Neuron (in vitro differentiated cells): ENCODE measurements around the gene PRSS16.

Experiments
- H2AFZ ChIP-seq: one replicate; pipeline ENCODE4 v1.6.1; 2013; ENCODE audit warnings: low read depth, mild to moderate bottlenecking, inconsistent platforms, low read length, moderate library complexity
- H3K27me3 ChIP-seq: one replicate; pipeline ENCODE4 v1.6.1; 2013; ENCODE audit warnings: low read length; ENCODE audit not compliant: insufficient read depth
- H3K36me3 ChIP-seq: one replicate; pipeline ENCODE4 v1.6.1; 2013; ENCODE audit warnings: low read length; ENCODE audit not compliant: insufficient read depth
- H3K4me1 ChIP-seq: one replicate; pipeline ENCODE4 v1.6.1; 2013; ENCODE audit warnings: low read length; ENCODE audit not compliant: insufficient read depth
- H3K4me3 ChIP-seq: 2 replicates; pipeline ENCODE4 v1.5.1; 2013; ENCODE audit warnings: mild to moderate bottlenecking, low read length, moderate library complexity
- H3K9me3 ChIP-seq: one replicate; pipeline ENCODE4 v1.6.1; 2013; ENCODE audit warnings: low read length

The PRSS16 gene

GRCh38 chr6:27281105-27281539 is 33.6 kb downstream of the PRSS16 start:
- no peaks in the 10 kb centered on the region for H3K4me1 ChIP-seq
- peaks cover 6% of the 10 kb centered on the region for H3K27me3 ChIP-seq
- peaks cover under 1% of the 10 kb centered on the region for H3K9me3 ChIP-seq
- H3K4me3 ChIP-seq = peak overlapping the region; percentile 60
- H2AFZ ChIP-seq = no peak overlapping the region
- no peaks in the 10 kb centered on the region for H3K36me3 ChIP-seq

- Histone ChIP-seq H3K36me3 (no peaks in the 10 kb centered on the region), H3K9me3 (peaks cover 2% of the 10 kb centered on the region), H2AFZ (no peak overlapping the region), H3K4me1 (no peaks in the 10 kb centered on the region), H3K4me3 (peak overlapping the region; percentile 60), H3K27me3 (peaks cover 7% of the 10 kb centered on the region)
These were observed 34.1 kb downstream of the PRSS16 start for GRCh38 chr6:27281569-27281968.

GRCh38 chr6:27283279-27283678 is 35.8 kb downstream of the PRSS16 start:
- Histone ChIP-seq H3K36me3 (no peaks in the 10 kb centered on the region), H2AFZ (no peak overlapping the region), H3K4me3 (no peak overlapping the region), H3K4me1 (no peaks in the 10 kb centered on the region), H3K27me3 (peaks cover 18% of the 10 kb centered on the region), H3K9me3 (peaks cover 2% of the 10 kb centered on the region)

DNA sequence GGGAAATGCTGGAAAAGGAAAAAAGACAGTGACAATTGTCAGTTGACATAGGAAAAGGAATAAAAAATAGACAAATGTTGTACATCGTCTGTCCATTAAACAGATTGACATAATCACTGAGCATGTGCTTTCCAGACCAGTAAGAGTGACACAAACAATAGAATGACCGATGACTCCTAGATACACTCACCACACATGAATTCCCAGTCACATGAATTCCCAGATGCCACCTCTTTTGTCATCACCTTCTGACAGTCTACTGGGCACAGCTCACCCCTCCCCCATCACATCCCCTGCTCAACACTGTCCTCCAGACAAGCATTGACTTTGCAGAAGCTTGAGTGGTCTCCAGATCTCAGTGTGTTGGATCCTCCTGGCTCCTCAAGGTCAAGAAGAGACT is 38.6 kb downstream of the PRSS16 start:
- Histone ChIP-seq H3K4me1 (no peaks in the 10 kb centered on the region), H3K9me3 (peaks cover 2% of the 10 kb centered on the region), H3K4me3 (no peak overlapping the region), H3K36me3 (no peaks in the 10 kb centered on the region), H2AFZ (no peak overlapping the region), H3K27me3 (peaks cover 47% of the 10 kb centered on the region)

DNA sequence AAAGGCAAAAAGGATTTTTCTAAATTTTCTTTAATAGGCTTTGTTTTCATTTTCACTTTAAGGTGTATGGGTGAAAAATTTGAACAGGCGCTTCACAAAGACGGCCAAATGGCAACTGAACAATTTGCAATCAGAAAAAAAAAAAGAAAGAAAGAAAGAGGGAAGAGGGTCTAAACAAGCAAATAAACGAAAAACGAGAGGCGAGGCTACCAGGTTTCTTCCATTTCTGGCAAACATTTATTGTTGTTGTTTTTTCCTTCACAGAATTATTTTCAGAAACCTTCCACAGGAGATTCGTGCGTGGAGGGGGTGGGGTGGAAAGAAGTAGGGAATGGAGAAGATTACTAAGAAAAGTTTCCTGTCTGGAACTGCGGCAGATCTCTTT is 40.2 kb downstream of the PRSS16 start:
- Histone ChIP-seq H3K9me3 (peaks cover 5% of the 10 kb centered on the region), H3K4me1 (no peaks in the 10 kb centered on the region), H3K4me3 (no peak overlapping the region), H3K27me3 (peaks cover 56% of the 10 kb centered on the region), H3K36me3 (no peaks in the 10 kb centered on the region), H2AFZ (no peak overlapping the region)

GRCh38 chr6:27288136-27289044 is 40.9 kb downstream of the PRSS16 start:
- no peaks in the 10 kb centered on the region for H3K4me1 ChIP-seq
- no peak overlapping the region for H2AFZ ChIP-seq
- no peaks in the 10 kb centered on the region for H3K36me3 ChIP-seq
- no peak overlapping the region for H3K4me3 ChIP-seq
- peaks cover 60% of the 10 kb centered on the region for H3K27me3 ChIP-seq
- H3K9me3 ChIP-seq = peaks cover 9% of the 10 kb centered on the region

- H3K36me3 ChIP-seq = no peaks in the 10 kb centered on the region
- peaks cover 12% of the 10 kb centered on the region for H3K9me3 ChIP-seq
- no peak overlapping the region for H2AFZ ChIP-seq
- H3K27me3 ChIP-seq = peaks cover 77% of the 10 kb centered on the region
- H3K4me3 ChIP-seq = no peak overlapping the region
- no peaks in the 10 kb centered on the region for H3K4me1 ChIP-seq
These were observed 42.8 kb downstream of the PRSS16 start for GRCh38 chr6:27290065-27290849.

DNA sequence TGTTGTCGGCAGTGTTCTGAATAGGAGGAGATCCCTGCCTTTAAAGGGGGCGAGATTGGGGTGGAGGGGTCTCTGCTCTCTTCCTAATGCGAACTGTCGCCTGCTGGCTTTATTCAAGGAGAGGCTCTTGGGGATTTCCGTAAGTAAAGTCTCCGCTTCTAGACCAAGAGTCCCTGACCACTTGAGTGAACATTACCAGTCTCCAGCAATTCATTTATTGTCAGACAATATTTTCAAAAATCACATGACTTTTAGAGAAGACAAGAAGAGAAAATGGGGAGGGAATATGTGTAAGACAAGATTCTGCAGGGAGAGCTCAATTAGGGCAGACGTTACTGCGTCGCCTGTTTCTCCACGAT is 43.3 kb downstream of the PRSS16 start:
- Histone ChIP-seq H3K27me3 (peaks cover 80% of the 10 kb centered on the region), H3K36me3 (no peaks in the 10 kb centered on the region), H2AFZ (no peak overlapping the region)

DNA sequence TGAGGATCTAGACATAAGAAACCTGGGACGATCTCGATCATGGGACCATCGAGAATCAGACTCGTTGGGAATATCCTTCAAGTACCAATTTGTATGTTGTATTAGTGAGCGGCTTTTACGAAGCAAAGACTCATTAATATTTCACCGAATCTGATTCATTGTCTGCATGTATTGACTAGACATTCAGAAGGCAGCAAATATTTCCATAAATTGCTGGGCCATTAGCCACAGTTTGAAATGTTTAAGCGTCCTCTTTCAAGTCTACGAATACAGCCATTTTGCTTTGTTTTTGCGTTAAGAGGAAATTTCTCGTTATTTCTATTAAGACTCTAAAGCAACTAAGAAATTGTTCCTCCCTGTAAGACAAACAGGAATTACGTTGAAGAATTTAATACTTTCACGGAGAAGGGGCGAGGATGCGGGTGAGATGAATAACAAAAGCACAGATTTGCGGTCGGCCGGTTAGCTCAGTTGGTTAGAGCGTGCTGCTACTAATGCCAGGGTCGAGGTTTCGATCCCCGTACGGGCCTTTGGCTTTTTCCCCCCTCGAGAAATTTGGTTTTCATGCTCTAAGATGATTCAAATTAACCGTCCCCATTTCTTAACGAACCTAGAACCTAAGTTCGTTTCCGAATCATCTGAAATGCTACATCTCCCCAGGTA is 46.1 kb downstream of the PRSS16 start:
- Histone ChIP-seq H3K9me3 (peaks cover 10% of the 10 kb centered on the region), H3K27me3 (peaks cover 85% of the 10 kb centered on the region), H2AFZ (no peak overlapping the region), H3K4me1 (peaks cover 7% of the 10 kb centered on the region), H3K4me3 (no peak overlapping the region), H3K36me3 (no peaks in the 10 kb centered on the region)

More for the DNA sequence above, 43.3 kb downstream of the PRSS16 start:
- Histone ChIP-seq H3K4me1 (peaks cover 2% of the 10 kb centered on the region), H3K9me3 (peaks cover 12% of the 10 kb centered on the region), H3K4me3 (no peak overlapping the region)

DNA sequence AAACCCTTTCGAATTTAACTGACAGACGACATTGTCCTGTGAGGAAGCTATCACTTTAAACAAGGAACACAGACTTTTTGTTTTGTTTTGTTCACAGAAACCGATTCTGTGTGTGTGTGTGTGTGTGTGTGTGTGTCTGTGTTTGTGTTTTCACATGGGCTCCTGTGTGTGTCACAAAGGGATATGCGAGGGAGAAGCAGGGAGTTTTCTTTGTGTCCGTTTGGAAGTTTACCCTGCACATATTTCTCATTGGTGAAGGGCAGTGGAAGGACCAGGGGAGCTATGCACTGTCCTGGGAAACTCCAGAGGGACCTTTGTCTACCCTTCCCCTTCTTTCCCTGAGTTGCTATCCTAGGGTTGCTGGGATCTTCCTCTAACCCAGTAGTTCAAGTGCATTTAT is 46.9 kb downstream of the PRSS16 start:
- H3K9me3 ChIP-seq = peaks cover 10% of the 10 kb centered on the region
- no peak overlapping the region for H3K4me3 ChIP-seq
- no peaks in the 10 kb centered on the region for H3K36me3 ChIP-seq
- no peak overlapping the region for H2AFZ ChIP-seq
- peaks cover 7% of the 10 kb centered on the region for H3K4me1 ChIP-seq
- peaks cover 77% of the 10 kb centered on the region for H3K27me3 ChIP-seq

- H3K27me3 ChIP-seq = peaks cover 66% of the 10 kb centered on the region
- peaks cover 10% of the 10 kb centered on the region for H3K9me3 ChIP-seq
- no peak overlapping the region for H2AFZ ChIP-seq
- H3K4me1 ChIP-seq = peaks cover 7% of the 10 kb centered on the region
- no peaks in the 10 kb centered on the region for H3K36me3 ChIP-seq
- H3K4me3 ChIP-seq = peak overlapping the region; percentile 30
These were observed 48.0 kb downstream of the PRSS16 start for GRCh38 chr6:27295301-27296079.

GRCh38 chr6:27296106-27296783 is 48.7 kb downstream of the PRSS16 start:
- Histone ChIP-seq H3K4me1 (peaks cover 7% of the 10 kb centered on the region), H3K36me3 (no peaks in the 10 kb centered on the region), H3K9me3 (peaks cover 9% of the 10 kb centered on the region), H2AFZ (no peak overlapping the region), H3K4me3 (peak overlapping the region; percentile 30), H3K27me3 (peaks cover 59% of the 10 kb centered on the region)
